Keratinocyte (primary cell): ENCODE measurements around the gene DCST2.

ENCODE experiments used
- EZH2 ChIP-seq: IDR thresholded peaks from one replicate; pipeline ENCODE4 v1.6.1; 2012; ENCODE audit warnings: inconsistent platforms, mild to moderate bottlenecking, low read length, moderate library complexity
- TF ChIP-seq, protein P1 (sequence below), 3 experiments: IDR thresholded peaks in 1 of 3; conservative IDR thresholded peaks in 1 of 3; optimal IDR thresholded peaks in 1 of 3; 2 replicates in 2 of 3; 3 replicates in 1 of 3; pipeline versions ENCODE3 to v1.5.1; 2011; ENCODE audit warnings: low read length in 3 of 3, mild to moderate bottlenecking in 3 of 3, moderate library complexity in 2 of 3, control low read depth in 1 of 3, inconsistent platforms in 1 of 3; ENCODE audit not compliant: insufficient read depth in 2 of 3; ENCODE audit errors: extremely low read depth in 1 of 3

DNA sequence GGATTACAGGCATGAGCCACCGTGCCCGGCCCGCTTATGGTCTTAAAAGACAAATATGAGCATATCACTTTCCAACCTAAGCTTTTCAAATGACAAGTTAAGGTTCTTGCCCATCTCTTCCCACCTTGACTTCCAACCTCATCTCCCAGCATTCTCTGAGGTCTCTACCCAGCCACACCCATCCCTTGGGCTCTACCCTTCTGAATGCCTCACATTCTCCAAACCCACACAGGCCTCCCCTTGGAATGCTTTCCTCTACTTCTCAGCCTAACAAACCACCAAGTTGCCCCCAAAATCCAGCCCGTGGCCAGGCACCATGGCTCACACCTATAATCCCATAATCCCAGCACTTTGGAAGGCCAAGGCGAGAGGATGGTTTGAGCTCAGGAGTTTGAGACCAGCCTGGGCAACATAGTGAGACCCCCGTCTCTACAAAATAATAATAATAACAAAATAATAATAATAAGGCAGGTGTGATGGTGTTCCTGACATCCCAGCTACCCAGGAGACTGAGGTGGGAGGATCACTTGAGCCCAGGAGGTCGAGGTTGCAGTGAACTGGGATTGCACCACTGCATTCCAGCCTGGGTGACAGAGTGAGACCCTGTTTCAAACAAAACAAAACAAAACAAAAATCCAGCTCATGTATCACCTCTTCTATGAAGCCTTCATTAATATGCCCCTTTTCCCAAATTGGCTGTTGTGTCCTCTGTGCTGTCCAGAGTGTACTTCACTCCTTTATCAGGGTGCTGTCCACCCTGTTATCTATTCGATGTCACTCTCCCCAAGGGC is 11.2 kb downstream of the DCST2 start:
- TF ChIP-seq EZH2 = no peak
- TF ChIP-seq, protein P1, sequence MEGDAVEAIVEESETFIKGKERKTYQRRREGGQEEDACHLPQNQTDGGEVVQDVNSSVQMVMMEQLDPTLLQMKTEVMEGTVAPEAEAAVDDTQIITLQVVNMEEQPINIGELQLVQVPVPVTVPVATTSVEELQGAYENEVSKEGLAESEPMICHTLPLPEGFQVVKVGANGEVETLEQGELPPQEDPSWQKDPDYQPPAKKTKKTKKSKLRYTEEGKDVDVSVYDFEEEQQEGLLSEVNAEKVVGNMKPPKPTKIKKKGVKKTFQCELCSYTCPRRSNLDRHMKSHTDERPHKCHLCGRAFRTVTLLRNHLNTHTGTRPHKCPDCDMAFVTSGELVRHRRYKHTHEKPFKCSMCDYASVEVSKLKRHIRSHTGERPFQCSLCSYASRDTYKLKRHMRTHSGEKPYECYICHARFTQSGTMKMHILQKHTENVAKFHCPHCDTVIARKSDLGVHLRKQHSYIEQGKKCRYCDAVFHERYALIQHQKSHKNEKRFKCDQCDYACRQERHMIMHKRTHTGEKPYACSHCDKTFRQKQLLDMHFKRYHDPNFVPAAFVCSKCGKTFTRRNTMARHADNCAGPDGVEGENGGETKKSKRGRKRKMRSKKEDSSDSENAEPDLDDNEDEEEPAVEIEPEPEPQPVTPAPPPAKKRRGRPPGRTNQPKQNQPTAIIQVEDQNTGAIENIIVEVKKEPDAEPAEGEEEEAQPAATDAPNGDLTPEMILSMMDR (optimal IDR thresholded peaks at IDR 0.05 in 1 of 3, IDR thresholded peaks at IDR 0.05 in 1 of 3, conservative IDR thresholded peaks at IDR 0.05 in 1 of 3; ENCODE audit: extremely low read depth in 1 of 3, insufficient read depth in 2 of 3, low read length in 3 of 3) = no peak
